Fibroblast of mammary gland (primary cell): ENCODE results near the gene LIN7B.

Source experiments
- DNase-seq: peaks from one replicate; pipeline ENCODE4 v3.0.0-alpha.2; 2010; ENCODE audit warnings: low read depth
- H3K4me3 ChIP-seq: 2 replicates; pipeline ENCODE4 v1.5.1; 2011; ENCODE audit warnings: low read depth, mild to moderate bottlenecking, low read length, moderate library complexity; ENCODE audit not compliant: control insufficient read depth
- CTCF ChIP-seq: conservative IDR thresholded peaks from 2 replicates; pipeline ENCODE4 v1.5.1; 2011; ENCODE audit warnings: low read depth, low read length, inconsistent platforms; ENCODE audit not compliant: control insufficient read depth, insufficient read depth

Gene LIN7B

GRCh38 chr19:49114630-49115363, 627 bp downstream of the LIN7B start:
- peak overlapping the region; percentile 60 for H3K4me3 ChIP-seq
- DNase-seq: peak; percentile 42
- TF ChIP-seq CTCF: no peak

DNA sequence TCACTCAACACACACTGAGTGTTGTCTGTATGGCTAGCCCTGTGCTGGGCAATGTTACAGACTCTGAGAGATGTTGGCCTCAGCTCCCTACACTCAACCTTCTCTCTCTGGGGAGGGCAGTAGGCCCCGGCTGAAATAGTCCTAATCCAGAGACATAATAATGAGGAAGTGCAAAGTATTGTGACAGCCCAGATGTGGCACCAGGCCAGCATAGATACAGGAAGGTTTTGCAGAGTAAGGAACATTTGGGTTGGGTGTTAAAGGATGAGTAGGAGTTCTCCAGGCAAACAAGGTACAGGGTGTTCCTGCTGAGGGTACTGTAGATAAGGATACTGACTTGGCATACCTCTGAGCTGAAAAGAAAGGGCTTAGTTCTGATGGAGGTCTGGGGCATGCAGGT, 2.4 kb downstream of the LIN7B start:
- H3K4me3 ChIP-seq: no peak overlapping the region
- DNase-seq: no peak
- no peak for TF ChIP-seq CTCF

GRCh38 chr19:49117677-49118564, 3.8 kb downstream of the LIN7B start:
- no peak for DNase-seq

DNA sequence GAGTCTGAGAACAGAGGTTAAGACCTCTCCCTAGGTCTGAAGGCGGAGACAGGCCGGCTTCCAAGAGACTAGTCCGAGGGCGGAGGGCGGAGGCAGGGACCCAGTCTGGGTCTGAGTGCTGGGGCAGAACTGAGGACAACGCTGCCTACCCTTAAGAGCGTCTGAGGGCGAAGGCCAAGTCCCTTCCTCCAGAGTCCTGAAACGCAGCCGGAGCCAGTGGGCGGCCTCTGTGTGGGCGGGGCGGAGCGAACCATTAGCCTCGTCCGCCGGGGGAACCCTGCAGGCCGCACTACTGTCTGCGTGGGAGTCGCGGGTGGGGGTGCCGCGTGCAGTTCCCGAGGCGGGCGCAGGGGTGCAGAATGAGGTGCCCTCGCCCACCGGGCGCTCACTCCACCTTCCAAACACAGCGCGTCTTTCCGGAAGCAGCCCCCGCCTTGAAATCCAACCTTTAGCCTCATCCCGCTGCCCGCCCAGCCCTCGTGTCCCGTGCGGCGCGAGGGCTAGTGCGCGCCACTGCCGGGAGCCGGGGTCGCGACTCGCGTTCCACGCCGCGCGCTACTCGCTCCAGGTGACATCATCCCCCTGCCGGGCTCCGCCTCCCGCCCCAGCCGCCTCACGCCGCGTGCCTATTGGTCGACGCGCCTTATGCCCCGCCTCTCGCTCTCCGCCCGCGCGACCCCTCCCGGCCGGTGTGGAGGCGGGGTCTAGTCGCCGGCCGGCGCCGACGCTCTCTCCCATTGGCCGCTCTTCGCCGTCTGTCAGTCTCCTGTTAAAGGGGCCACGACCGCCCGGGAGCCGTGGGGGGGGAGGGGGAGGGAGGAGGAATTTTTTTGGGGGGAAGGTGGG, 4.6 kb downstream of the LIN7B start, which contains the start of gene C19orf73:
Gene C19orf73, minus strand, starts transcription at position 579 of the 846 bp plus-strand sequence. Its CDS starts 121 bp downstream, at position 458.
- no peak for TF ChIP-seq CTCF
- peak within 1 kb of the TSS; percentile 63 for H3K4me3 ChIP-seq
- peak; percentile 87 for DNase-seq

More at GRCh38 chr19:49117677-49118564, 3.8 kb downstream of the LIN7B start:
- no peak for TF ChIP-seq CTCF
- peak overlapping the region; percentile 63 for H3K4me3 ChIP-seq

- peak within 1 kb of the TSS; percentile 63 for H3K4me3 ChIP-seq
- peak; percentile 42 for DNase-seq
- TF ChIP-seq CTCF: no peak
Observed at GRCh38 chr19:49119411-49120324, 5.5 kb downstream of the LIN7B start, which contains the start of gene PPFIA3. TSS of gene PPFIA3 (plus strand) at chr19:49119544. CDS start at chr19:49127874, 8,330 bp downstream.
